Neuronal stem cell (in vitro differentiated cells): Measurements from ENCODE around the gene NDUFS2.
"Not testable (repeated sequence)": the region's sequence is repeated elsewhere in the genome, so short reads cannot be mapped to it uniquely, and the experiment has no call there.

Source experiments
- DNase-seq: peaks from one replicate; pipeline ENCODE4 v3.0.0-alpha.2; 2013; ENCODE audit warnings: low spot score
- H2AFZ ChIP-seq: one replicate; pipeline ENCODE4 v1.6.1; 2013; ENCODE audit warnings: mild to moderate bottlenecking, low read length, inconsistent platforms
- H2AK5ac ChIP-seq: 2 replicates; pipeline ENCODE4 v1.6.1; 2013; ENCODE audit warnings: low read depth, mild to moderate bottlenecking, inconsistent platforms, low read length, moderate library complexity, mixed read lengths
- H2BK120ac ChIP-seq: 2 replicates; pipeline ENCODE4 v1.6.1; 2013; ENCODE audit warnings: low read depth, mild to moderate bottlenecking, inconsistent platforms, low read length, moderate library complexity, mixed read lengths
- H2BK12ac ChIP-seq: one replicate; pipeline ENCODE4 v1.6.1; 2013; ENCODE audit warnings: low read length, inconsistent platforms
- H2BK15ac ChIP-seq: 2 replicates; pipeline ENCODE4 v1.6.1; 2013; ENCODE audit warnings: mild to moderate bottlenecking, low read length, inconsistent platforms, mixed read lengths
- H2BK5ac ChIP-seq: one replicate; pipeline ENCODE4 v1.6.1; 2013; ENCODE audit warnings: inconsistent platforms, mild to moderate bottlenecking, low read length, moderate library complexity
- H3K14ac ChIP-seq: one replicate; pipeline ENCODE4 v1.6.1; 2013; ENCODE audit warnings: low read length, inconsistent platforms
- H3K18ac ChIP-seq: 2 replicates; pipeline ENCODE4 v1.6.1; 2013; ENCODE audit warnings: low read length, inconsistent platforms
- H3K23ac ChIP-seq: 2 replicates; pipeline ENCODE4 v1.6.1; 2013; ENCODE audit warnings: low read depth, mild to moderate bottlenecking, mixed read lengths, low read length, inconsistent platforms; ENCODE audit not compliant: poor library complexity
- H3K27ac ChIP-seq: replicated peaks from 3 replicates; pipeline ENCODE4 v1.5.1; 2013; ENCODE audit warnings: low read length, inconsistent platforms
- H3K27me3 ChIP-seq, 3 experiments: 2 replicates each; pipeline ENCODE4 v1.6.1; 2013; ENCODE audit warnings: low read length in 3 of 3, mild to moderate bottlenecking in 2 of 3, inconsistent platforms in 1 of 3, low read depth in 1 of 3, mixed read lengths in 1 of 3, moderate library complexity in 1 of 3; ENCODE audit not compliant: control insufficient read depth in 3 of 3, insufficient read depth in 3 of 3
- H3K36me3 ChIP-seq, 2 donors: replicated peaks in 1 of 2; 2 replicates each; pipeline ENCODE4 v1.6.1; 2013; ENCODE audit warnings: low read length in 2 of 2; ENCODE audit not compliant: control insufficient read depth in 2 of 2, insufficient read depth in 2 of 2
- H3K4ac ChIP-seq: 2 replicates; pipeline ENCODE4 v1.6.1; 2013; ENCODE audit warnings: inconsistent platforms, mild to moderate bottlenecking, low read length, moderate library complexity
- H3K4me1 ChIP-seq, 2 donors: 1 replicate in 1 of 2; 2 replicates in 1 of 2; pipeline ENCODE4 v1.6.1; 2013; ENCODE audit warnings: low read length in 2 of 2, low read depth in 1 of 2; ENCODE audit not compliant: control insufficient read depth in 2 of 2, insufficient read depth in 1 of 2
- H3K4me2 ChIP-seq: one replicate; pipeline ENCODE4 v1.6.1; 2013; ENCODE audit warnings: mild to moderate bottlenecking, low read length, inconsistent platforms; ENCODE audit not compliant: insufficient read depth, poor library complexity, severe bottlenecking
- H3K4me3 ChIP-seq, 2 donors: 2 replicates each; pipeline ENCODE4 v1.5.1; 2013; ENCODE audit warnings: low read length in 2 of 2, mild to moderate bottlenecking in 2 of 2, inconsistent platforms in 1 of 2, moderate library complexity in 1 of 2
- H3K79me1 ChIP-seq: one replicate; pipeline ENCODE4 v1.6.1; 2013; ENCODE audit warnings: low read depth, mild to moderate bottlenecking, inconsistent platforms, low read length, moderate library complexity
- H3K9ac ChIP-seq: one replicate; pipeline ENCODE4 v1.6.1; 2013; ENCODE audit warnings: mild to moderate bottlenecking, low read depth, low read length, inconsistent platforms; ENCODE audit not compliant: poor library complexity
- H3K9me3 ChIP-seq, 2 donors: replicated peaks in 1 of 2; 2 replicates each; pipeline versions ENCODE3 to v1.6.1; 2013; ENCODE audit warnings: low read length in 2 of 2, mild to moderate bottlenecking in 2 of 2, inconsistent platforms in 1 of 2, low read depth in 1 of 2, mixed read lengths in 1 of 2, moderate library complexity in 1 of 2; ENCODE audit not compliant: control insufficient read depth in 2 of 2, insufficient read depth in 1 of 2
- H4K8ac ChIP-seq: one replicate; pipeline ENCODE4 v1.6.1; 2013; ENCODE audit warnings: low read depth, mild to moderate bottlenecking, inconsistent platforms, low read length, moderate library complexity
- H4K91ac ChIP-seq: one replicate; pipeline ENCODE4 v1.6.1; 2013; ENCODE audit warnings: low read length, low read depth, mild to moderate bottlenecking, inconsistent platforms; ENCODE audit not compliant: poor library complexity
- WGBS, 2 donors: extraction: QIAGEN DNeasy Blood & Tissue Kit; methylation state at CpG; one replicate each; pipeline ENCODE4 v1.1.7; 2013; ENCODE audit warnings: missing lambda C conversion rate in 2 of 2, mixed read lengths in 1 of 2; ENCODE audit not compliant: insufficient read length in 2 of 2, insufficient replicate concordance in 1 of 2; ENCODE audit errors: extremely low coverage in 2 of 2; 5-methylcytosine and 5-hydroxymethylcytosine counted together

The NDUFS2 gene

GRCh38 chr1:161250100-161250499 is 47.9 kb downstream of the NDUFS2 start:
- not testable (repeated sequence) for H3K36me3 ChIP-seq, H3K27ac ChIP-seq, H3K9me3 ChIP-seq, H3K23ac ChIP-seq, H2AK5ac ChIP-seq, H2AFZ ChIP-seq, H4K8ac ChIP-seq, H3K79me1 ChIP-seq, H3K9ac ChIP-seq, H3K4ac ChIP-seq, H3K27me3 ChIP-seq, DNase-seq, H2BK120ac ChIP-seq, H2BK12ac ChIP-seq, H2BK5ac ChIP-seq, H3K4me1 ChIP-seq, H3K18ac ChIP-seq, H3K4me3 ChIP-seq, H3K4me2 ChIP-seq, H4K91ac ChIP-seq, H3K14ac ChIP-seq, H2BK15ac ChIP-seq
- no CpG with 5 or more reads among the region's 5 CpGs for WGBS, 2 donors

- Histone ChIP-seq H2BK5ac (no peak overlapping the region), H3K79me1 (no peaks in the 10 kb centered on the region), H3K27me3 (peaks cover 0 to 8% (median 0%) of the 10 kb centered on the region in 3 experiments), H3K9ac (no peak overlapping the region), H4K8ac (no peak overlapping the region), H3K23ac (no peak overlapping the region), H3K27ac (no peak overlapping the region), H3K36me3 (no peaks in the 10 kb centered on the region), H3K4me2 (no peak overlapping the region), H3K4ac (no peak overlapping the region), H3K9me3 (no peaks in the 10 kb centered on the region), H2BK12ac (no peak overlapping the region), H3K14ac (no peak overlapping the region), H2AK5ac (no peak overlapping the region), H3K18ac (no peak overlapping the region), H2AFZ (peak overlapping the region; percentile 49), H2BK15ac (no peak overlapping the region), H3K4me1 (no peaks in the 10 kb centered on the region), H3K4me3 (no peak overlapping the region), H2BK120ac (no peak overlapping the region), H4K91ac (no peak overlapping the region)
- no CpG with 5 or more reads among the region's 7 CpGs for WGBS, 2 donors
- no peak for DNase-seq
These were observed 48.7 kb downstream of the NDUFS2 start for GRCh38 chr1:161250829-161251228.

GRCh38 chr1:161251579-161251978 is 49.4 kb downstream of the NDUFS2 start:
- DNase-seq, result no peak

GRCh38 chr1:161255302-161255701 is 53.1 kb downstream of the NDUFS2 start:
- H2BK5ac ChIP-seq, H2AFZ ChIP-seq, H4K91ac ChIP-seq, H3K4ac ChIP-seq, H3K4me3 ChIP-seq, H3K4me2 ChIP-seq, H2BK12ac ChIP-seq, H3K27ac ChIP-seq, H3K9ac ChIP-seq, H2AK5ac ChIP-seq, H3K23ac ChIP-seq, H2BK120ac ChIP-seq, H2BK15ac ChIP-seq, H3K4me1 ChIP-seq, H4K8ac ChIP-seq, H3K36me3 ChIP-seq, DNase-seq, H3K79me1 ChIP-seq, H3K18ac ChIP-seq, H3K14ac ChIP-seq: not testable (repeated sequence)
- WGBS, 2 donors, result no CpG with 5 or more reads among the region's 5 CpGs
- H3K27me3 ChIP-seq, result peaks cover 4 to 23% (median 17%) of the 10 kb centered on the region in 3 experiments
- H3K9me3 ChIP-seq, result peaks cover 5 to 14% of the 10 kb centered on the region in 2 donors

More at GRCh38 chr1:161251579-161251978, 49.4 kb downstream of the NDUFS2 start:
- no peak overlapping the region for H3K14ac ChIP-seq
- H2AK5ac ChIP-seq, result no peak overlapping the region
- WGBS, 2 donors, result no CpG with 5 or more reads among the region's 8 CpGs
- H4K8ac ChIP-seq, result no peak overlapping the region
- H2BK5ac ChIP-seq, result no peak overlapping the region
- H3K4me3 ChIP-seq, result no peak overlapping the region
- H2AFZ ChIP-seq, result no peak overlapping the region
- peaks cover 0 to 2% of the 10 kb centered on the region in 2 donors for H3K9me3 ChIP-seq
- H3K4me2 ChIP-seq, result no peak overlapping the region
- H2BK12ac ChIP-seq, result no peak overlapping the region
- no peak overlapping the region for H3K9ac ChIP-seq
- H3K36me3 ChIP-seq, result no peaks in the 10 kb centered on the region
- no peaks in the 10 kb centered on the region for H3K4me1 ChIP-seq
- no peak overlapping the region for H3K18ac ChIP-seq
- no peak overlapping the region for H3K23ac ChIP-seq
- no peak overlapping the region for H4K91ac ChIP-seq
- H3K4ac ChIP-seq, result no peak overlapping the region
- H2BK120ac ChIP-seq, result no peak overlapping the region
- H3K27ac ChIP-seq, result no peak overlapping the region
- no peak overlapping the region for H2BK15ac ChIP-seq
- no peaks in the 10 kb centered on the region for H3K79me1 ChIP-seq
- H3K27me3 ChIP-seq, result peaks cover 0 to 8% (median 0%) of the 10 kb centered on the region in 3 experiments
